RCC 7860 (cell line): Measurements from ENCODE around the gene METTL25B.

ENCODE experiments used
- DNase-seq: peaks from one replicate; pipeline ENCODE4 v3.0.0-alpha.2; 2015; ENCODE audit warnings: low spot score
- FAIRE-seq: peaks from 2 replicates; lab custom pipeline; 2012; peaks lifted over from hg19 to GRCh38; lab: Jason Lieb, UNC

The METTL25B gene

GRCh38 chr1:156727926-156728598 is at the start of gene METTL25B:
METTL25B (plus strand) TSS chr1:156728469; CDS start chr1:156729105, 636 bp downstream.
- no peak for FAIRE-seq
- peak; percentile 49 for DNase-seq

GRCh38 chr1:156680056-156680455 is 48.2 kb upstream of the METTL25B start:
- FAIRE-seq (no peak), DNase-seq (no peak)

- FAIRE-seq: no peak
- no peak for DNase-seq
These were observed 46.9 kb upstream of the METTL25B start for GRCh38 chr1:156681196-156681960.

DNA sequence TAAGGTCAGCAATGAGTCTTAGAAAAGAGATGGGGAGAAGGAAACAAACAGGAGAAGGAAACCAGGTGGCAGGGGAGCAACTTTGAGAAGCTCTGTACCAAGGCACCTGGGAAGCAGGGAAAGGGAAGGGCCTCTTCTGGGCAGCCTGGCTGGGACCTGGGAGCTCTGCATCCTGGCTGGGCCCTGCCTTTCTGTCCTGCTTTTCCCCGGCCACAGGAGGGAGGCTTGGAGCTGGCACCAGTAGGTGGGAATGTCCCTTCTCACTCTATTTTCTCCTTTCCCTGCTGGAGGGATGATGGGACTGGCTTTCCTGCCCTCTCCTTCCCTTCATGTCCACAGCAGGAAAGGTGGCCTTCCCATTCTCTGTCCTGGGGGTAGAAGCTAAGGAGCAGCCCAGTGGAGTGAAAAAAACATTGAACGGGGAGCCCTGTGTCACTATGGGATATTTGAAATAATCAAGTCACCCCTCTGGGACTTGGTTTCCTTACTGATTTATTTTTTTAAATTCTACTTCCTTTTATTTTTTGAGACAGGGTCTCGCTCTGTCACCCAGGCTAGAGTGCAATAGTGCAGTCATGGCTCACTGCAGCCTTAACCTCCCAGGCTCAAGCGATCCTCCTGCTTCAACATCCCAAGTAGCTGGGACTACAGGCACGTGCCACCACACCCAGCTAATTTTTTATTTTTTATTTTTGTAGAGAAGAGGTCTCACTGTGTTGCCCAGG is 45.9 kb upstream of the METTL25B start:
- FAIRE-seq (no peak), DNase-seq (no peak)

- FAIRE-seq: peak; percentile 45
- DNase-seq: peak; percentile 56
These were observed 44.0 kb upstream of the METTL25B start for GRCh38 chr1:156684227-156684782.

- DNase-seq: peak; percentile 76
These were observed 39.0 kb upstream of the METTL25B start for GRCh38 chr1:156689035-156689952.

GRCh38 chr1:156689953-156690674 is 38.2 kb upstream of the METTL25B start:
- FAIRE-seq (no peak), DNase-seq (peak; percentile 20)

More at GRCh38 chr1:156689035-156689952, 39.0 kb upstream of the METTL25B start:
- no peak for FAIRE-seq

- DNase-seq: no peak
- no peak for FAIRE-seq
These were observed 37.6 kb upstream of the METTL25B start for GRCh38 chr1:156690675-156691036.

GRCh38 chr1:156691191-156691590 is 37.1 kb upstream of the METTL25B start:
- no peak for DNase-seq
- FAIRE-seq: no peak

DNA sequence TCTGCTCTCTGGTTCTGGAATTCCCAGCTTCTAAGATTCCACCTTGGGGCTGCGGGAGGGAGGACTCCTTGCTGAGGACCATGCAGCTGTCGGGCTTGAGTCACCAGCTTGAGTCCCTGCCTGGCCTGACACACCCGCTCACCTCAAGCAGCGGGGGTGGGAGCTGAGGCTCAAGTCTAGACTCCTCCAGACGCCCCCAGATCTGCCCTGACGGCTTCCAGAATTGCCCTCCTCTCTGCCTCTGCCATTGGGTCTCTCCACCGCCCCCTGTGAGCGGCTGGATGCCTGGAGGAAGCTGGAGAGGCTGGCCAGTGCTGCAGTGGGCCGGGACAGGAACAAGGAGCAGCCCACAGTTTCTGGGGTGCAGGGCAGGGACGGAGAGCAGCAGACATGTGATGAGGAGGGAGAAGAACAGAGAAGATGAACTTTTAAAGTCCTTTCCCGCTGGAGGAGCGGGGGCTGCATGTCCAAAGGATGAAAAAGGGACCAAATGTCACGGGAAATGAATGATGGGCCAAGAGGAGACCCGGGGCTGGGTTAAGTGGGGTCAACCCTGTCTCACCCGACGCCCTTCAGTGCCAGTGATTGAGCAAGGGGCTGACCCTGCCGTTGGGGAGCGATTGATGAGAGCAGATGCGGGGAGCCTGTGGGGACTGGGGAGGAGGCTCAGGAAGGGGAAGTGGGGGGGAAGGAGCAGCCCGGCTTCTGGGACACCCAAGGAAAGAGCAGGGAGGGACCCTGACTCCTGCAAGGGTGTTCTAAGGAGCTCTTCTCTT is 36.4 kb upstream of the METTL25B start:
- FAIRE-seq (no peak), DNase-seq (peak; percentile 60)

GRCh38 chr1:156692441-156692924 is 35.8 kb upstream of the METTL25B start:
- DNase-seq (no peak), FAIRE-seq (no peak)

- DNase-seq (no peak), FAIRE-seq (no peak)
These were observed 35.1 kb upstream of the METTL25B start for GRCh38 chr1:156692925-156693847.

GRCh38 chr1:156693848-156694689 is 34.2 kb upstream of the METTL25B start:
- FAIRE-seq: no peak
- peak; percentile 48 for DNase-seq

- no peak for FAIRE-seq
These were observed 33.6 kb upstream of the METTL25B start for GRCh38 chr1:156694690-156694962.

DNA sequence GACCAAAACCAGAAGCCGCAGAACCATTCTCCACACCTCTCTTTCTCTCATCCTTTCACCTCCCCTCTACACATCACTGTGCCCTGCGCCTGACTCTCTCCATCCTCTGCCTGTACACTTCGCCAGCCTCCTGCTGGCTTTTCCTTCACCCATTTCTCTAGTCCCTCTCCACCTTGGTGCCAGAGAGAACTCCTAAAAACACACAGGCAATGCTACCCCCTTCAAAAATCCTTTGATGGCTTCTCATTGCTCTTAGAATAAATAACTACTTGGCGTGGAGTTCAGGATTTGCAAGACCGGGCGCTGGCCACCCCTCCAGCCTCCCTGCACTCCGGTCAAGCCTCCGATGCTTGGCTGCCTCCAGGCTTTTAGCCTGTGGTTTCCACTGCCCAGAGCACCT is 31.5 kb upstream of the METTL25B start:
- FAIRE-seq (no peak), DNase-seq (no peak)

More at GRCh38 chr1:156694690-156694962, 33.6 kb upstream of the METTL25B start:
- DNase-seq: no peak

GRCh38 chr1:156697481-156697880 is 30.8 kb upstream of the METTL25B start:
- DNase-seq (peak; percentile 42), FAIRE-seq (peak; percentile 26)

DNA sequence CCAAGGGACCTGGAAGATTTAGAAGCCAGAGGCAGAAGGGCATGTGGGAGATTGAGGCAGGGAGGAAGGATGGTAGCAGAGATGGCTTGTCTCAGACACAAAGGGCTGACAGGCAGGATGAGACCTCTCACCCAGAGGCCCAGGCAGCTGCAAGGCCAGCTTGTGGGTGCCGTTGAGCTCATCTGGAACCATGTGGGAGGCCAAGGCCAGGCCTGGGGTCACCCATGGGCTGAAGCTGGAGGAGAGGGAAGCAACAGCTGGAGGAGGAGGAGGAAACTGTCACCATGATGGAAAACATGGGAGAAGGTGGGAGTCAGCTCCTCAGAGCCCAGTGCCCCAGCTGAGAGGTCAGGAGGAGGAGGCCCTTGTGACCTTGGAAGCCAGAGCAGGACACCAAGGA is 29.3 kb upstream of the METTL25B start:
- DNase-seq: no peak
- no peak for FAIRE-seq
